ENCODE results near the gene LRRC37B.
A peak's percentile ranks its signal among the peaks of the same experiment; 100 is the strongest.
"Not testable (repeated sequence)": the region's sequence is repeated elsewhere in the genome, so short reads cannot be mapped to it uniquely, and the experiment has no call there.

The LRRC37B gene

DNA sequence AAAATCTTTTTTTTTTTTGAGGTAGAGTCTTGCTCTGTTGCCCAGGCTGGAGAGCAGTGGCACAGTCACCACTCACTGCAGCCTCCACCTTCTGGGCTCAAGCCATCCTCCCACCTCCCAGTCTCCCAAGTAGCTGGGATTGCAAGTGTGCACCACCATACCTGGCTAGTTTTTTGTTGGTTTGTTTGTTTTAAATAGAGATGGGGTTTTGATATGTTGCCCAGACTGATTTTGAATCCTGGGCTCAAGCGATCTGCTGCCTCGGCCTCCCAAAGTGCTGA is 2.0 kb downstream of the LRRC37B start:
- Histone ChIP-seq H3K9ac (ENCODE audit: insufficient read length) (no peak overlapping the region), H3K27ac (no peak overlapping the region), H3K4me3 (peak overlapping the region; percentile 97), H3K36me3 (ENCODE audit: insufficient read depth, low read length) (no peaks in the 10 kb centered on the region), H3K9me3 (ENCODE audit: low read depth, low read length) (no peaks in the 10 kb centered on the region)
- no peak for TF ChIP-seq POLR2AphosphoS5 (IDR thresholded peaks at IDR 0.05; ENCODE audit: borderline replicate concordance, low read depth, low read length)
- no peak for TF ChIP-seq EZH2 (IDR thresholded peaks at IDR 0.05)
- TF ChIP-seq FOXP2 (optimal IDR thresholded peaks at IDR 0.05; ENCODE audit: control extremely low read depth, extremely low read length, insufficient read depth) = no peak
- no peak for DNase-seq (ENCODE audit: low read depth, low spot score)

DNA sequence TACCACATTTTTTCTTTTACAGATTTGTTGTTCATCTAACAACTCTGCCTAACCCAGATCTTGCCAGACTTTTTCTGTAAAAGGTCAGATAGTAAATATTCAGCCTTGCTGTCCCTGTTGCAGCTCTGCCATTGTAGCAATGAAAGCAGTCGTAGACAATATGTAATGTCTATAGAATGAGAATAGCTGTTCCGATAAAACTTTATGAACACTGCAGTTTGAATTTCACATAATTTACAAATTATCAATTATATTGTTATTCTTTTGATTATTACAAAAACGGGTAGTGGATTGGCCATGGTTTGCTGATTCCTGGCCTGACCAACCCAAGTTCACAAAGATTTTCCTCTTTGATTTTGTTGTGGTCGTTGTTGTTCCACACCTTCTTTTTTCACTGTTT is 2.9 kb downstream of the LRRC37B start:
- TF ChIP-seq EZH2 (IDR thresholded peaks at IDR 0.05) (no peak), FOXP2 (optimal IDR thresholded peaks at IDR 0.05; ENCODE audit: control extremely low read depth, extremely low read length, insufficient read depth) (no peak), POLR2AphosphoS5 (IDR thresholded peaks at IDR 0.05; ENCODE audit: borderline replicate concordance, low read depth, low read length) (no peak)
- no peak overlapping the region for H3K9ac ChIP-seq (ENCODE audit: insufficient read length)
- no peak for DNase-seq (ENCODE audit: low read depth, low spot score)
- H3K36me3 ChIP-seq (ENCODE audit: insufficient read depth, low read length) = no peaks in the 10 kb centered on the region
- no peak overlapping the region for H3K4me3 ChIP-seq
- no peaks in the 10 kb centered on the region for H3K9me3 ChIP-seq (ENCODE audit: low read depth, low read length)
- H3K27ac ChIP-seq = no peak overlapping the region

DNA sequence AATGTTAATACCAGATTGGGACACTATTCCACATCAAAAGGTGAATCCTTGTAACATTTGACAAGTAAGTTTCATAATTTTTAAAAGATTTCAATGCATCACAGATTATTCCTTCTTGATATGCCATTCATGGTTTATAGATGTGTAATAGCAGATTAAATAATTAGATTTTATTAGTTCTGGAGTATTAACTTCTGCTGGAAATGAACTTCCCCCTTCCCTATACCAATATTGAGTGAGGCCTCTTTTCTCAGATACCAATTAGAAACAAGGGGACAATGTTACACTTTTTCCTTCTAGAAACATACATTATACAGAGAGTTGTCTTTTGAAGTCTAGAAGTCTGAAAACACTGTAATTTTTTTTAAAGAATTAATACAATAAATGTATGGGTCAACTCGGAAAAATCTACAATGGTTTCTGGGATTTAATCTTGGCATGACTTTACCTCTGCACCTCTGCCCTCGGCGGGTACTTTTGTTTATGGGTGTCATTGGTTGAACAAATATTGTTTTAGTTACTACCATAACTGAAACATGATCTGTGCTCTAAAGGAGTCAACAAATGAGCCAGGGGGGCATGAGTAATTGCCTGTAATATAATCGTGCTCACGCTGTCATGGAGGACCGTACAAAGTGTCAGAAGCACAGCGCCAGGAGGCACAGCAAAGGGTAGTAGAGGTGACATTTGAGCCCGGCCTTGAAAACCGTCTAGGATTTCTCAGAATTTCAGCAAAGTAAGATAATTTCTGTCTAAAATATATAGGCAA is 8.2 kb downstream of the LRRC37B start:
- H3K9me3 ChIP-seq (ENCODE audit: low read depth, low read length) = no peaks in the 10 kb centered on the region
- H3K27ac ChIP-seq = no peak overlapping the region
- H3K36me3 ChIP-seq (ENCODE audit: insufficient read depth, low read length) = no peaks in the 10 kb centered on the region
- H3K4me3 ChIP-seq = no peak overlapping the region
- no peak for TF ChIP-seq POLR2AphosphoS5 (IDR thresholded peaks at IDR 0.05; ENCODE audit: borderline replicate concordance, low read depth, low read length)
- TF ChIP-seq FOXP2 (optimal IDR thresholded peaks at IDR 0.05; ENCODE audit: control extremely low read depth, extremely low read length, insufficient read depth) = no peak
- TF ChIP-seq EZH2 (IDR thresholded peaks at IDR 0.05) = no peak
- no peak for DNase-seq (ENCODE audit: low read depth, low spot score)
- no peak overlapping the region for H3K9ac ChIP-seq (ENCODE audit: insufficient read length)

DNA sequence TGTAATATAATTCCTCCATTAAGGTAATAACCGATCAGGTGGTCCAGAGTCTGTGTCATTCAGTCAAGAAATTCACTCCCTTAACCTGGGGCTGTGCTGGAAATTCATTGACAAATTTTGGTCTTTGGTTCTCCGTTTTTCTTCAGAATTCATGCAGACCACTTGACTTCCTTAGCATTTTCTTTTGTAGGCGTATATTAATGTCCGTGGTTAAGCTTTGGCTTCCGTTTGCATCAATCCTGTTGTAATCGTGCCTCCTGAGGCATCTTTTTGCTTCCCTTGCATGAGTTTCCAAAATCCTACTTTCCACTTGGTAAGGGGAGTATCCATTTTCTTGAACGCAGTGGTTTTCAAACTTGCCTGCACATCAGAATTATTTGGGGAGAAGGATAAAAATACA is 9.0 kb downstream of the LRRC37B start:
- H3K4me3 ChIP-seq = no peak overlapping the region

DNA sequence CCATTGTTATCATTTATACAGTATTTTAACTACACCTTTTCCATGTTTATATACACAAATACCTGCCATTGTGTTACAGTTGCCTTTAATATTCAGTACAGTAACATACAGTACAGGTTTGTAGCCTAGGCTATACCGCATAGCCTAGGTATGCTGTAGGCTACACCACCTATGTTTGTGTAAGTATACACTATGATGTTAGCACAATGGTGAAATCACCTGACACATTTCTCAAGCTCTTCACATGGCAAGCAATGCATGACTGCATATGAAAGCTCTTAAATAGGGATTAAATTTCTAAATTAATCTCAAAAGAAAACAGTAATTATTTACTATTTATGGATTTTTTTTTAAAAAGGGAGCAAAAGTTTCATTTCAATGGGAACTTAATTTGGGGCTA is 12.0 kb downstream of the LRRC37B start:
- no peak for TF ChIP-seq POLR2AphosphoS5 (IDR thresholded peaks at IDR 0.05; ENCODE audit: borderline replicate concordance, low read depth, low read length)
- TF ChIP-seq EZH2 (IDR thresholded peaks at IDR 0.05) = no peak
- no peak for TF ChIP-seq FOXP2 (optimal IDR thresholded peaks at IDR 0.05; ENCODE audit: control extremely low read depth, extremely low read length, insufficient read depth)
- Histone ChIP-seq H3K4me3 (no peak overlapping the region), H3K27ac (no peak overlapping the region), H3K9me3 (ENCODE audit: low read depth, low read length) (no peaks in the 10 kb centered on the region), H3K36me3 (ENCODE audit: insufficient read depth, low read length) (no peaks in the 10 kb centered on the region), H3K9ac (ENCODE audit: insufficient read length) (no peak overlapping the region)
- DNase-seq (ENCODE audit: low read depth, low spot score) = no peak

More for the DNA sequence above, 9.0 kb downstream of the LRRC37B start:
- H3K9me3 ChIP-seq (ENCODE audit: low read depth, low read length) = no peaks in the 10 kb centered on the region
- H3K9ac ChIP-seq (ENCODE audit: insufficient read length) = no peak overlapping the region
- DNase-seq (ENCODE audit: low read depth, low spot score) = no peak
- H3K27ac ChIP-seq = no peak overlapping the region
- no peaks in the 10 kb centered on the region for H3K36me3 ChIP-seq (ENCODE audit: insufficient read depth, low read length)
- no peak for TF ChIP-seq POLR2AphosphoS5 (IDR thresholded peaks at IDR 0.05; ENCODE audit: borderline replicate concordance, low read depth, low read length)
- no peak for TF ChIP-seq EZH2 (IDR thresholded peaks at IDR 0.05)
- TF ChIP-seq FOXP2 (optimal IDR thresholded peaks at IDR 0.05; ENCODE audit: control extremely low read depth, extremely low read length, insufficient read depth) = no peak

DNA sequence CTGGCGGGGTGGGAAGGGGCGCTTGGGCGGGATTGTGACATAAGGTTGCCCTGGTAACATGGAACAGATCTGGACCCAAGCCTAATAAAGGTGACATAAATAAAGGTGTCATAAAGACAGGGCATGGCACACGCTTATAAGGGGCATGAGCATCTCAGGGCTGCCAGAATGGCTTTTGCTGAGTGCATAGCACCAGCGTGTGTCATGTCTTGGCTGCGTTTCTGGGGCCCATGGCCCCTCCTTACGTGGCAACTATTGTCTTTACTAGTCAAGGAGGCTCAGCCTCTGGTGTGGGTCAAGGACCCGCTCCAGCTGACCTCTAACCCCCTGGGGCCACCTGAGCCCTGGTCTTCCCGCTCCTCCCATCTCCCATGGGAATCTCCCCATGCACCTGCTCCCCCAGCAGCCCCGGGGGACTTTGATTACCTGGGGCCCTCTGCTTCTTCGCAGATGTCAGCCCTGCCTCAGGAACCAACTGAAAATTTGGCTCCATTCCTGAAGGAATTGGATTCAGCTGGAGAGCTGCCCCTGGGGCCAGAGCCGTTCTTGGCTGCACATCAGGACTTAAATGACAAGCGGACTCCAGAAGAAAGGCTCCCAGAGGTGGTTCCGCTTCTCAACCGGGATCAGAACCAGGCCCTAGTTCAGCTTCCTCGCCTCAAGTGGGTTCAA is 13.9 kb downstream of the LRRC37B start:
- H3K4me3 ChIP-seq = no peak overlapping the region
- TF ChIP-seq EZH2 (IDR thresholded peaks at IDR 0.05) (no peak), FOXP2 (optimal IDR thresholded peaks at IDR 0.05; ENCODE audit: control extremely low read depth, extremely low read length, insufficient read depth) (no peak)
- no peak overlapping the region for H3K9ac ChIP-seq (ENCODE audit: insufficient read length)
- no peak for DNase-seq (ENCODE audit: low read depth, low spot score)
- H3K9me3 ChIP-seq (ENCODE audit: low read depth, low read length) = no peaks in the 10 kb centered on the region
- H3K36me3 ChIP-seq (ENCODE audit: insufficient read depth, low read length) = no peaks in the 10 kb centered on the region
- no peak overlapping the region for H3K27ac ChIP-seq

DNA sequence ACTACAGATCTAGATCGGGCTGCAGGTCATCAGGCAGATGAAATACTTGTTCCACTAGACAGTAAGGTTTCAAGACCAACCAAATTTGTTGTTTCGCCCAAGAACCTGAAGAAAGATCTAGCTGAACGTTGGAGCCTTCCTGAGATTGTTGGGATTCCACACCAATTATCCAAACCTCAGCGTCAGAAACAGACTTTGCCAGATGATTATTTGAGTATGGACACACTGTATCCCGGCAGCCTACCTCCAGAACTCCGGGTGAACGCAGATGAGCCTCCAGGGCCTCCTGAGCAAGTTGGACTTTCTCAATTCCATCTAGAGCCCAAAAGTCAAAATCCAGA is 14.4 kb downstream of the LRRC37B start:
- no peaks in the 10 kb centered on the region for H3K36me3 ChIP-seq (ENCODE audit: insufficient read depth, low read length)
- TF ChIP-seq POLR2AphosphoS5 (IDR thresholded peaks at IDR 0.05; ENCODE audit: borderline replicate concordance, low read depth, low read length) (no peak), EZH2 (IDR thresholded peaks at IDR 0.05) (no peak), FOXP2 (optimal IDR thresholded peaks at IDR 0.05; ENCODE audit: control extremely low read depth, extremely low read length, insufficient read depth) (no peak)

DNA sequence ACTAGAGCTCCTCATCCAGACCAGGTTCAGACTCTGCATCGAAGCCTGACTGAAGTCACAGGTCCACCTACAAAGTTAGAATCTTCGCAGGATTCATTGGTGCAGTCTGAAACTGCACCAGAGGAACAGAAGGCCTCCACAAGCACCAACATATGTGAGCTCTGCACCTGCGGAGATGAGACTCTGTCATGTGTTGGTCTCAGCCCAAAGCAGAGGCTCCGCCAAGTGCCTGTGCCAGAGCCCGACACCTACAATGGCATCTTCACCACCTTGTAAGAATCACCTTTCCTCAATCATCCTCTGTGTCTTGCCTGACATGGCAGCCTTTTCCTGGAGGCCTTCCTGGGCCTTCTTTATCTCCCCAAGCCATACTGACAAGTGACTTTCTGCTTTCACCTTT is 15.4 kb downstream of the LRRC37B start:
- H3K27ac ChIP-seq; H3K36me3 ChIP-seq (ENCODE audit: insufficient read depth, low read length); H3K9ac ChIP-seq (ENCODE audit: insufficient read length); H3K9me3 ChIP-seq (ENCODE audit: low read depth, low read length); H3K4me3 ChIP-seq; DNase-seq (ENCODE audit: low read depth, low spot score): not testable (repeated sequence)

More for the DNA sequence above, 14.4 kb downstream of the LRRC37B start:
- H3K9me3 ChIP-seq (ENCODE audit: low read depth, low read length) = no peaks in the 10 kb centered on the region
- H3K9ac ChIP-seq (ENCODE audit: insufficient read length) = no peak overlapping the region
- H3K27ac ChIP-seq = no peak overlapping the region
- no peak for DNase-seq (ENCODE audit: low read depth, low spot score)
- H3K4me3 ChIP-seq = no peak overlapping the region

DNA sequence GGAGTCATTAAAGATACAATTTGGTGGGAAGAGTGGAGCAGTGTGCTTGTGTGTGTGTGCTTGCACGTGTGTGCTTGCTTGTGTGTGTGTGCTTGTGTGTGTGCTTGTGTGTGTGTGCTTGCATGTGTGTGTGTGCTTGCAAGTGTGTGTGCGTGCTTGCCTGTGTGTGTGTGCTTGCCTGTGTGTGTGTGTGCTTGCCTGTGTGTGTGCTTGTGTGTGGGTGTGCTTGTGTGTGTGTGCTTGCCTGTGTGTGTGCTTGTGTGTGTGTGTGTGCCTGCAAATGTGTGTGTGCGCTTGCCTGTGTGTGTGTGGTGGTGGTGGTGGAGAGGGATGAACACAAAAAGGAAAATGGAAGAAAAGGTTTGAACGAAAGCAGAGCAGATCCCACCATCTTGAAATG is 20.1 kb downstream of the LRRC37B start:
- not testable (repeated sequence) for H3K9ac ChIP-seq (ENCODE audit: insufficient read length); H3K9me3 ChIP-seq (ENCODE audit: low read depth, low read length); DNase-seq (ENCODE audit: low read depth, low spot score); H3K27ac ChIP-seq; H3K36me3 ChIP-seq (ENCODE audit: insufficient read depth, low read length); H3K4me3 ChIP-seq

All from SK-N-MC (cell line).